ENCODE results near the gene POFUT2. TPM values are rescaled to one million over a fixed set of nuclear protein-coding genes. Genes with fewer than 3 reads are reported as not detected.

The POFUT2 gene
- total RNA-seq, 4 donors from 2014 or later: 4.8 to 11.0 (median 5.9) TPM

DNA sequence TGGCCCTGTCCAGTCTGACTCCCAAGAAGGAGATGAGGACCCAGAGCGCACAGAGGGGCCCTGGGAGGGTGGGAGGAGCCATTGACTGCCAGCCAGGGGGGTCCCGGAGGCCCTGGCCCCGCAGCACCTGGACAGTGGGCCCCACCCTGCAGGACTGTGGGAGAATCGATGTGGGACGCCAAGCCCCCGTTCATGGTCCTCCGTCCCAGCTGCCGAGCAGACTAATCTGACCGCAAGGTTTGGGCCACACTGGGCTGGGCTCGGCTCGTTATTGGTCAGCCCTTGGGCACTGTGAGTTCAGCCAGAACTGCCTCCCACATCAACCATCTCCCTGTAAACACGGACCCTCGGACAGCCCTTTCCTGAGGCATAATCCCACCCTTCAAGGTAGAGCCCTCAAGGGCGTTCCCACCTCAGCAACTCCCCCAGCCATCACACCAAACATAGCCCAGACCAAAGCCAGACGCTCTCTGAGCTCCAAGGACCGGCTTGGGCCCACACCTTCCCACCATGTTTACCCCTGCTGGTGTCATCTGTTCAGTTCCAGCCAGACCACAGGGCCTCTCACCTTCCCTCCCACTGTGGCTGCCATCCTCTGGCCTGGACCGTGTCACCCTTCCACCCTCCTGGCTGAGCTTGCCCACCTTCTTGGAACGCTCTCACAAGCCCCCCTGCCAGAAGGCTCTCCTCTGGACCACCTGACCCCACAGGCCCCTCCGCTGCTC lies 16.2 kb upstream of the POFUT2 start:
- no peak overlapping the region for H3K4me3 ChIP-seq
- intact Hi-C loops (cut with DNase I; ENCODE audit: low total_unique reads) (no loop called here), in situ Hi-C loops (cut with MboI; ENCODE audit: low sequenced_read_pairs in 4 of 4) (no loop called here)
- DNase-seq (no peak), ATAC-seq (no peak)
- H3K36me3 ChIP-seq: no peaks in the 10 kb centered on the region
- TF ChIP-seq POLR2A (IDR thresholded peaks at IDR 0.05): no peak
- TF ChIP-seq, protein P1, sequence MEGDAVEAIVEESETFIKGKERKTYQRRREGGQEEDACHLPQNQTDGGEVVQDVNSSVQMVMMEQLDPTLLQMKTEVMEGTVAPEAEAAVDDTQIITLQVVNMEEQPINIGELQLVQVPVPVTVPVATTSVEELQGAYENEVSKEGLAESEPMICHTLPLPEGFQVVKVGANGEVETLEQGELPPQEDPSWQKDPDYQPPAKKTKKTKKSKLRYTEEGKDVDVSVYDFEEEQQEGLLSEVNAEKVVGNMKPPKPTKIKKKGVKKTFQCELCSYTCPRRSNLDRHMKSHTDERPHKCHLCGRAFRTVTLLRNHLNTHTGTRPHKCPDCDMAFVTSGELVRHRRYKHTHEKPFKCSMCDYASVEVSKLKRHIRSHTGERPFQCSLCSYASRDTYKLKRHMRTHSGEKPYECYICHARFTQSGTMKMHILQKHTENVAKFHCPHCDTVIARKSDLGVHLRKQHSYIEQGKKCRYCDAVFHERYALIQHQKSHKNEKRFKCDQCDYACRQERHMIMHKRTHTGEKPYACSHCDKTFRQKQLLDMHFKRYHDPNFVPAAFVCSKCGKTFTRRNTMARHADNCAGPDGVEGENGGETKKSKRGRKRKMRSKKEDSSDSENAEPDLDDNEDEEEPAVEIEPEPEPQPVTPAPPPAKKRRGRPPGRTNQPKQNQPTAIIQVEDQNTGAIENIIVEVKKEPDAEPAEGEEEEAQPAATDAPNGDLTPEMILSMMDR (IDR thresholded peaks at IDR 0.05 in 4 of 5, conservative IDR thresholded peaks at IDR 0.05 in 1 of 5): no peak
- peaks cover 25 to 31% of the 10 kb centered on the region in 2 donors for H3K4me1 ChIP-seq
- H3K9me3 ChIP-seq: no peaks in the 10 kb centered on the region
- no peak overlapping the region for H3K27ac ChIP-seq
- H3K27me3 ChIP-seq: peaks cover 12 to 25% (median 16%) of the 10 kb centered on the region in 3 donors

DNA sequence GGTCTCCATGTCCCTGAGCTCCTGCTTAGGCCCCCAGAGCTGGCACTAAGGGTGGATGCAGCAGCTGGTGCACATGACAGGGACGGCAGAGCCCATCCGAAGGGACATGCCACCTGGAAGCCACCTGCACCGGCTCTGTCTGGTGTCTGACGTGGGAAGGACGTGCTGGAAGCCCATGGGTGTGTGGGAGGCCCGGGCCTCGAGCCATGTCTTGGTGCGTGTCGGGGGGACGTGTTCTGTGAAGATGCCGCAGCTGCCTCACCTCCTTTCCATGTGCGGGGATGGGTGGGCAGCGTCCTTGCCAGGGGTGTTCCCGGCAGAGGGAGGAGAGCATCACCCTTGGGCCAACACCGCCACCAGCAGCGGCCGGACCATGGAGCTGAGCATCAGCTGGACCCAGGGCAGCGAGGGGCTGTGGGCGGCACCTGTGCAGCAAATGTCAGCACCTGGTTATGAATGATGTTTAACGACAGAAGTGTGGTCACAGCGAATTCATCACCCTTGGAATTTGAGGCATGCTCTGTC lies 15.5 kb upstream of the POFUT2 start:
- DNase-seq: no peak
- Histone ChIP-seq H3K9me3 (no peaks in the 10 kb centered on the region), H3K4me1 (peaks cover 19 to 24% of the 10 kb centered on the region in 2 donors), H3K27ac (peak overlapping the region; percentile 64 to 83 (median 79)), H3K27me3 (peaks cover 7 to 18% (median 14%) of the 10 kb centered on the region in 3 donors), H3K36me3 (no peaks in the 10 kb centered on the region), H3K4me3 (no peak overlapping the region)
- ATAC-seq: no peak
- in situ Hi-C loops (cut with MboI; ENCODE audit: low sequenced_read_pairs in 4 of 4) (no loop called here), intact Hi-C loops (cut with DNase I; ENCODE audit: low total_unique reads) (no loop called here)
- TF ChIP-seq POLR2A (IDR thresholded peaks at IDR 0.05): no peak
- TF ChIP-seq, protein P1 (IDR thresholded peaks at IDR 0.05 in 4 of 5, conservative IDR thresholded peaks at IDR 0.05 in 1 of 5): no peak

DNA sequence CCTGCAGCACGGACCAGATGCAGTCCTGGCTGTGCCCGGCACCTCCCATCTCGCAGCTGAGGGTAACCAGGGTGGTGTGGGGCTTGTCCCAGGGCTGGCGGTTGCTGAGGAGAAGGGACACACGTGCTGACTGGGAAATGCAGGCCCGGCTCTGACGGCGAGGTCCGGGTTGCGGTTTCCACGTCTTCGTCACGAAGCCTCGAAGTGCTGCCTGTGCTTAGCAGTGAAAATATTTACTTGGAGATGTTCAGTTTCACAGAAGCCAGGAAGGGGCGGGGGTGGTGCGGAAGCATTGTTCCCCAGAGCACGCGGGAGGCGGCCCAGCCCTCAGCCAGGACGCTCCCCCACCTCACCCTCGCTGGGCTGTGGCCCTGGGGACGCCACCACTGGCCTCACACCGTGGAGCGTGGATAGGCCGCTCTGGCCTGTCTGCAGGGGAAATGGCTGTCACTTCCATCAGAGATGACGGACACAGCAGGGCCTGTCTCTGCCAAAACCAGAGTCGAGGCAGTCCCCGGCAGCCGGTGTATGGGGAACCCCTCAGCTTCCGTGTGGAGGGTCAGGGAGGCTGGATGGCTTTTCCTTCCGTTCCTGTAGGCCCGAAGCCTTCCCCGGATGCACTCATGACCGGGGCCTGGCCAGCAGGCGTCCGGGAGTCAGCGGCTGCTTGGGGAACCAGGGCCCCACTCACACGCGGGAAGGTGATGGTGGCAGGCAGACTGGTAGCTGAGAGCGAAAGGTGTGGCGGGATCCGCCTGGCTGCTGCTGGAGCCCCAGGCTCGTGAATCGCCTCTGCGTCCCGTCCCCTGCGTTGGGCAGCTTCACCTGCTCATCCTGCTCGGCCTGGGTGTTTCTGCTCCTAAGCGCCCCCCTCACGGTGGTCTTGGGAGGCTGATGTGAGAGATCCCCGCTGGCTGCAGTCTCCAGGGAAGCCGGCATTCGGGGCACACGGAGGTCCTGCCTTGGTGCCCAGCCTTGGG lies 14.7 kb upstream of the POFUT2 start:
- Histone ChIP-seq H3K27me3 (peaks cover 9 to 13% (median 10%) of the 10 kb centered on the region in 3 donors), H3K4me1 (peaks cover 19% of the 10 kb centered on the region in 2 donors), H3K36me3 (no peaks in the 10 kb centered on the region), H3K9me3 (no peaks in the 10 kb centered on the region), H3K27ac (peak overlapping the region; percentile 64 to 83 (median 79)), H3K4me3 (no peak overlapping the region)
- TF ChIP-seq, protein P1 (IDR thresholded peaks at IDR 0.05 in 4 of 5, conservative IDR thresholded peaks at IDR 0.05 in 1 of 5): no peak
- TF ChIP-seq POLR2A (IDR thresholded peaks at IDR 0.05): peak in 1 of 2 donors; percentile 24
- peak in 1 of 2 donors; percentile 42 for DNase-seq
- in situ Hi-C loops (cut with MboI; ENCODE audit: low sequenced_read_pairs in 4 of 4): no loop called here
- intact Hi-C loops (cut with DNase I; ENCODE audit: low total_unique reads): no loop called here
- ATAC-seq: peak; percentile 55 to 60

DNA sequence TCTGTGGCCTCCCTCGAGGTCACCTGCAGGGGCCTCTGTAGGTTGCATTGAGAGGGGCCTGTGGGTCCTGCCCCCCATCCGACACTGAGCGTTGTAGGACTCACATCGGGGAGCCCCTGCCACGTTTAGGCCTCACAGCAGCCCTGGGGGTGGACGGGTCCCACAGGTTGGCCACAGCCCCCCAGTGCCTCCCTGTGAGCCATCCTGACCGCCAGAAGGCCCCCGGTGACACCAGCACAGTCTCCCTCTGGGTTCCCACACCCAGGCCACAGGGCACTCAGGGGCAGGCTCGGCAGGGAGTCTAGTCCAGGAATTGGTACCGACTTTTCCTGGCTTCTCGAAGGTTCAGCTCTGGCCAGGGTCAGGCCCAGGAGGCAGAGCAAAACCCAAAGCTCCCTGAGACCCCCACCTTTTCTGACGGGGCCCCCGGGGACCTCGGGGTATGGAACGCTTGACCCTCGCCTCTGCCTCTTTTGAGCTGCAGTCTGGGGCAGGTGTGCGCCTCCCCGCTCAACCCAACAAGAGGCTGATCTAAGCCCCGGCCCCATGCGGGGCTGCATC lies 13.9 kb upstream of the POFUT2 start:
- H3K4me1 ChIP-seq: peaks cover 13 to 19% of the 10 kb centered on the region in 2 donors
- in situ Hi-C loops (cut with MboI; ENCODE audit: low sequenced_read_pairs in 4 of 4): no loop called here
- DNase-seq (no peak), ATAC-seq (no peak)
- intact Hi-C loops (cut with DNase I; ENCODE audit: low total_unique reads): no loop called here
- H3K27ac ChIP-seq: peak overlapping the region; percentile 64 to 83 (median 79)
- no peaks in the 10 kb centered on the region for H3K9me3 ChIP-seq
- no peak overlapping the region for H3K4me3 ChIP-seq
- H3K36me3 ChIP-seq: no peaks in the 10 kb centered on the region
- TF ChIP-seq, protein P1 (IDR thresholded peaks at IDR 0.05 in 4 of 5, conservative IDR thresholded peaks at IDR 0.05 in 1 of 5): no peak
- no peak for TF ChIP-seq POLR2A (IDR thresholded peaks at IDR 0.05)
- peaks cover 5 to 13% (median 8%) of the 10 kb centered on the region in 3 donors for H3K27me3 ChIP-seq

All from gastrocnemius medialis (tissue), 4 donors.